Measurements from ENCODE around the gene SLC13A3.

SLC13A3 gene

DNA sequence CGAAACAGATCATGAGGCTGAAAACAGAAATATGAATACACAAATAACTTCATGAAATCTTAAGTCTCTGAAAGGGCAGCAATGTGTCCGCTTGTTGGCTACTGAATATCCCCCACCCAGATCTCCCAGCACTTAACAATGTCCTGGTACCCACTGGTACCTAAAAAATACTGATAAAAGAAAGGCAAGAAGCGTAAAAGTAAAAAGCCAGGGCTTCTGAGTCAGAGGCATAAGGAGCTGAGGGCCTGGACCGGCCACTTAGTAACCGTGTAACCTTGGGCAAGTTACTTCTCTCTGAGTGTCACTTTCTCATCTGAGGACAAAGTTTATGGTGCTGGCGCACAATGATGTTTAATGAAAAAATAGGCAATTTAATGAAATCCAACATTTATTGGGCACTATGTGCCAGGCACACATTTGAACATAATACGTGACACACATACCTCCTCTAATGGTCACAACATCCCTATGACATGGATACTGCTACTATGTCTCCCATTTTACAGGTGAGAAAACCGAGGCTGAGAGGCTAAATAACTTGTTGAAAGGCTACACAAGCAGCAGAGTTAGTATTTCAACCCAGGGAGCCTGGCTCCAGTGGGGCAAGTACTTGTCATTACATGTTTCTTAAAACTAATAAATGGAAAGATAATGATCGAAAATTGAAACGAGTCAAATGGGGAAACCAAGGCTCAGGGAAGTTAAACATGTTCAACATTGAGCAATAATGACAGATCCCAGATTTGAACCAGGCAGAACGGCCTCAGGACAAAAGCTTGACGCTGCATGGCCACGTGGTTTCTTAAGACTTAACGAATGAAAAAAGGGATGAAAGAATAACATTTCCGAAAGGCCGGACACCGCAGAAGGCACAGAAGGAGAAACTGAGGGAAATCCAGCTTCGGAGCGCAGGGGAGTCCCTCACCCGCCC is 37.2 kb upstream of the SLC13A3 start:
- Histone ChIP-seq H3K4me1 (ENCODE audit: insufficient read depth, low read length, poor library complexity, severe bottlenecking) (peaks cover 38% of the 10 kb centered on the region), H3K9me2 (replicated peaks; ENCODE audit: low read depth, low read length) (no peaks in the 10 kb centered on the region), H3K4me2 (ENCODE audit: low read depth, low read length, poor library complexity, severe bottlenecking) (peak overlapping the region; percentile 90), H3F3A (ENCODE audit: low read depth) (no peaks in the 10 kb centered on the region), H2AFZ (ENCODE audit: low read length) (0 out of 2 replicates have a peak overlapping the region, but pooled peaks have one; percentile 53), H4K20me1 (ENCODE audit: insufficient read depth, low read length, poor library complexity, severe bottlenecking) (peaks cover 56% of the 10 kb centered on the region), H3K4me3 (ENCODE audit: low read length, poor library complexity, severe bottlenecking) (peak overlapping the region; percentile 94), H3K36me3 (ENCODE audit: insufficient read depth, low read length) (peaks cover 4% of the 10 kb centered on the region; the same call in 1 of the 2 replicates), H3K9me3 (ENCODE audit: insufficient read depth, low read depth, low read length) (no peaks in the 10 kb centered on the region), H3K9ac (ENCODE audit: low read depth, low read length, poor library complexity, severe bottlenecking) (peak overlapping the region; percentile 93), H3K79me2 (ENCODE audit: insufficient read depth, low read length) (peaks cover 60% of the 10 kb centered on the region), H3K27me3 (ENCODE audit: insufficient read depth, low read length, poor library complexity, severe bottlenecking) (no peaks in the 10 kb centered on the region)
- TF ChIP-seq, protein P1, sequence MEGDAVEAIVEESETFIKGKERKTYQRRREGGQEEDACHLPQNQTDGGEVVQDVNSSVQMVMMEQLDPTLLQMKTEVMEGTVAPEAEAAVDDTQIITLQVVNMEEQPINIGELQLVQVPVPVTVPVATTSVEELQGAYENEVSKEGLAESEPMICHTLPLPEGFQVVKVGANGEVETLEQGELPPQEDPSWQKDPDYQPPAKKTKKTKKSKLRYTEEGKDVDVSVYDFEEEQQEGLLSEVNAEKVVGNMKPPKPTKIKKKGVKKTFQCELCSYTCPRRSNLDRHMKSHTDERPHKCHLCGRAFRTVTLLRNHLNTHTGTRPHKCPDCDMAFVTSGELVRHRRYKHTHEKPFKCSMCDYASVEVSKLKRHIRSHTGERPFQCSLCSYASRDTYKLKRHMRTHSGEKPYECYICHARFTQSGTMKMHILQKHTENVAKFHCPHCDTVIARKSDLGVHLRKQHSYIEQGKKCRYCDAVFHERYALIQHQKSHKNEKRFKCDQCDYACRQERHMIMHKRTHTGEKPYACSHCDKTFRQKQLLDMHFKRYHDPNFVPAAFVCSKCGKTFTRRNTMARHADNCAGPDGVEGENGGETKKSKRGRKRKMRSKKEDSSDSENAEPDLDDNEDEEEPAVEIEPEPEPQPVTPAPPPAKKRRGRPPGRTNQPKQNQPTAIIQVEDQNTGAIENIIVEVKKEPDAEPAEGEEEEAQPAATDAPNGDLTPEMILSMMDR (conservative IDR thresholded peaks at IDR 0.05; ENCODE audit: low read length), result no peak
- TF ChIP-seq EZH2phosphoT487 (IDR thresholded peaks at IDR 0.05; ENCODE audit: borderline replicate concordance), result no peak

DNA sequence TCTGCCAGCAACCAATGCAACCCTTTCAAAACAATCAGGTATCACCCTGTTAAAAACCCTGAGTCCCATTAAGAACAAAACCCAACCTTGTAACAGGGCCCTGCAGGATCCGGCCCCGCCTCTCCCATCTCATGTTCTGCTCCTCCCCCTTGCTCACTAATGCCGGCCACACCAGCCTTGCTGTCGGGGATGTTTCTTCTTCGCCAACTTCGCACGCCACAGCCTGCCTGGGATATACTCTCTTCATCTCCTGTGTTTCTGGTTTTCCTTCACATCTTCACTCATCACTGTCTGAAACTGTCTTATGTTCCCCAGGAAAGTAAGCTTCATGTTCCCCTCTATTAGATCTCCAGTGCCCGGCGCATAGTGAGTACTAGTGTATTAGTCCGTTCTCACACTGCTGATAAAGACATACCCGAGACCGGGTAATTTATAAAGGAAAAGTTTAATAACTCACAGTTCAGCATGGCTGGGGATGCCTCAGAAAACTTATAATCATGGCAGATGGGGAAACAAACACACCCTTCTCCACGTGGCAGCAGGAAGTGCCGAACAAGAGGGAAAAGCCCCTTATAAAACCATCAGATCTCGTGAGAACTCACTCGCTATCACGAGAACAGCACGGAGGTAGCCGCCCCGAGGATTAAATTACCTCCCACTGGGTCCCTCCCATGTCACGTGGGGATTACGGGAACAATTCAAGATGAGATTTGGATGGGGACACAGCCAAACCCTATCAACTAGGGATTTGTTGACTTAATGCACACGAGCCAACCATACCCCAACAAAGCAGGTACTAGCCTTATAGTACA is 32.9 kb upstream of the SLC13A3 start:
- H3K9me2 ChIP-seq (replicated peaks; ENCODE audit: low read depth, low read length), result no peaks in the 10 kb centered on the region
- no peaks in the 10 kb centered on the region for H3K9me3 ChIP-seq (ENCODE audit: insufficient read depth, low read depth, low read length)
- peaks cover 10% of the 10 kb centered on the region; the same call in 1 of the 2 replicates for H3K36me3 ChIP-seq (ENCODE audit: insufficient read depth, low read length)
- H2AFZ ChIP-seq (ENCODE audit: low read length), result no peak overlapping the region
- peaks cover 63% of the 10 kb centered on the region for H4K20me1 ChIP-seq (ENCODE audit: insufficient read depth, low read length, poor library complexity, severe bottlenecking)
- no peak overlapping the region for H3K9ac ChIP-seq (ENCODE audit: low read depth, low read length, poor library complexity, severe bottlenecking)
- peaks cover 37% of the 10 kb centered on the region for H3K4me1 ChIP-seq (ENCODE audit: insufficient read depth, low read length, poor library complexity, severe bottlenecking)
- H3K79me2 ChIP-seq (ENCODE audit: insufficient read depth, low read length), result peaks cover 66% of the 10 kb centered on the region
- TF ChIP-seq, protein P1 (conservative IDR thresholded peaks at IDR 0.05; ENCODE audit: low read length), result no peak
- TF ChIP-seq EZH2phosphoT487 (IDR thresholded peaks at IDR 0.05; ENCODE audit: borderline replicate concordance), result no peak
- no peaks in the 10 kb centered on the region for H3F3A ChIP-seq (ENCODE audit: low read depth)
- H3K4me2 ChIP-seq (ENCODE audit: low read depth, low read length, poor library complexity, severe bottlenecking), result peak overlapping the region; percentile 90
- H3K27me3 ChIP-seq (ENCODE audit: insufficient read depth, low read length, poor library complexity, severe bottlenecking), result no peaks in the 10 kb centered on the region
- H3K4me3 ChIP-seq (ENCODE audit: low read length, poor library complexity, severe bottlenecking), result peak overlapping the region; percentile 94

DNA sequence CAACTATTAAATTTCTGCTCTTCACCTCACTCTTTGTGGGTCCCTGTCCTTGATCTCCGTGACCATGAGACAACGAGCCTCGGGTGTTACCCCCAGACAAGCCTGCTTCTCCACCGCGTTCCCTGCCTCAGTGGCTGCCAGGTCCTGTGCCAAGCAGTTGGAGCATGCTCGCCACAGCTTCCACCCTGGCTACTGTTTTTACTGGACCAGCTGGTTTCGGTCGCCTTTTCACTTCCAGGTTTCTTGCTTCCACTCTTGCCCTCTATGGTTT is 32.3 kb upstream of the SLC13A3 start:
- no peak for TF ChIP-seq EZH2phosphoT487 (IDR thresholded peaks at IDR 0.05; ENCODE audit: borderline replicate concordance)
- TF ChIP-seq, protein P1 (conservative IDR thresholded peaks at IDR 0.05; ENCODE audit: low read length), result no peak
- H3K79me2 ChIP-seq (ENCODE audit: insufficient read depth, low read length), result peaks cover 61% of the 10 kb centered on the region
- H3K9ac ChIP-seq (ENCODE audit: low read depth, low read length, poor library complexity, severe bottlenecking), result no peak overlapping the region
- H3K4me3 ChIP-seq (ENCODE audit: low read length, poor library complexity, severe bottlenecking), result no peak overlapping the region
- no peaks in the 10 kb centered on the region for H3K27me3 ChIP-seq (ENCODE audit: insufficient read depth, low read length, poor library complexity, severe bottlenecking)
- peak overlapping the region; percentile 90 for H3K4me2 ChIP-seq (ENCODE audit: low read depth, low read length, poor library complexity, severe bottlenecking)
- H2AFZ ChIP-seq (ENCODE audit: low read length), result no peak overlapping the region
- peaks cover 60% of the 10 kb centered on the region for H4K20me1 ChIP-seq (ENCODE audit: insufficient read depth, low read length, poor library complexity, severe bottlenecking)
- no peaks in the 10 kb centered on the region for H3K9me2 ChIP-seq (replicated peaks; ENCODE audit: low read depth, low read length)
- H3F3A ChIP-seq (ENCODE audit: low read depth), result no peaks in the 10 kb centered on the region
- H3K36me3 ChIP-seq (ENCODE audit: insufficient read depth, low read length), result peaks cover 10% of the 10 kb centered on the region; the same call in 1 of the 2 replicates
- H3K9me3 ChIP-seq (ENCODE audit: insufficient read depth, low read depth, low read length), result no peaks in the 10 kb centered on the region
- peaks cover 37% of the 10 kb centered on the region for H3K4me1 ChIP-seq (ENCODE audit: insufficient read depth, low read length, poor library complexity, severe bottlenecking)
